ENCODE measurements around the gene HGF.

HGF gene

GRCh38 chr7:81719865-81720264 lies 50.0 kb downstream of the HGF start:
- no peak for DNase-seq (ENCODE audit: low read depth)

- no peak for DNase-seq (ENCODE audit: low read depth)
Measured at GRCh38 chr7:81715984-81716588, 53.8 kb downstream of the HGF start.

- no peak for DNase-seq (ENCODE audit: low read depth)
Measured at GRCh38 chr7:81714306-81714705, 55.5 kb downstream of the HGF start.

- no peak for DNase-seq (ENCODE audit: low read depth)
Measured at GRCh38 chr7:81710751-81711150, 59.1 kb downstream of the HGF start.

GRCh38 chr7:81709836-81710235 lies 60.0 kb downstream of the HGF start:
- DNase-seq (ENCODE audit: low read depth): no peak

GRCh38 chr7:81707966-81708365 lies 61.9 kb downstream of the HGF start:
- no peak for DNase-seq (ENCODE audit: low read depth)

- no peak for DNase-seq (ENCODE audit: low read depth)
Measured at GRCh38 chr7:81707196-81707595, 62.7 kb downstream of the HGF start.

GRCh38 chr7:81705206-81705605 lies 64.6 kb downstream of the HGF start:
- DNase-seq (ENCODE audit: low read depth): no peak

- no peak for DNase-seq (ENCODE audit: low read depth)
Measured at GRCh38 chr7:81704595-81704994, 65.3 kb downstream of the HGF start.

- DNase-seq (ENCODE audit: low read depth): no peak
Measured at GRCh38 chr7:81698965-81699364, 70.9 kb downstream of the HGF start.

GRCh38 chr7:81694711-81695110 lies 75.1 kb downstream of the HGF start:
- DNase-seq (ENCODE audit: low read depth): no peak

- no peak for DNase-seq (ENCODE audit: low read depth)
Measured at GRCh38 chr7:81693894-81694293, 76.0 kb downstream of the HGF start.

- DNase-seq (ENCODE audit: low read depth): no peak
Measured at GRCh38 chr7:81693080-81693479, 76.8 kb downstream of the HGF start.

- no peak for DNase-seq (ENCODE audit: low read depth)
Measured at GRCh38 chr7:81692146-81692905, 77.5 kb downstream of the HGF start.

GRCh38 chr7:81691199-81691821 lies 78.5 kb downstream of the HGF start:
- DNase-seq (ENCODE audit: low read depth): no peak

- DNase-seq (ENCODE audit: low read depth): no peak
Measured at GRCh38 chr7:81690688-81691087, 79.2 kb downstream of the HGF start.

GRCh38 chr7:81690251-81690650 lies 79.6 kb downstream of the HGF start:
- no peak for DNase-seq (ENCODE audit: low read depth)

- DNase-seq (ENCODE audit: low read depth): no peak
Measured at GRCh38 chr7:81688622-81689411, 81.0 kb downstream of the HGF start.

- DNase-seq (ENCODE audit: low read depth): no peak
Measured at GRCh38 chr7:81687062-81687461, 82.8 kb downstream of the HGF start.

GRCh38 chr7:81685270-81685868 lies 84.5 kb downstream of the HGF start:
- no peak for DNase-seq (ENCODE audit: low read depth)

- DNase-seq (ENCODE audit: low read depth): no peak
Measured at GRCh38 chr7:81684514-81685269, 85.2 kb downstream of the HGF start.
